K562 (cell line): ENCODE results near the gene WNT6. TPM values are rescaled to one million over a fixed set of nuclear protein-coding genes. Genes with fewer than 3 reads are reported as not detected.

Experiments
- ATAC-seq: fragments of 200-7000 bp; cut with Tn5 transposase; 3 replicates; pipeline ENCODE4 v1.9.1; 2020; ENCODE audit warnings: moderate library complexity
- BruUV-seq: library from RNA; stranded (reverse); fragments of 400-500 nt; replicated peaks from 2 replicates; lab custom pipeline; 2021; lab: Mats Ljungman, UMichigan
- CTCF ChIA-PET: fragments of 300-600 bp; formaldehyde crosslinking; extraction: SDS; loops from one replicate; lab custom pipeline; 2021; ENCODE audit warnings: low intra/inter-chr PET ratio; lab: Yijun Ruan, JAX
- POLR2A ChIA-PET: fragments of 300-600, 350-650 bp; sonication (Branson Sonifier 250); formaldehyde crosslinking; extraction: SDS; loops from one replicate; lab custom pipeline; 2021; ENCODE audit warnings: antibody characterized with exemption, inconsistent platforms; lab: Yijun Ruan, JAX
- DNase-seq, 4 experiments: peaks; one replicate each; pipeline versions ENCODE4 v3.0.0 to v3.0.0-alpha.2; 2011 to 2018; ENCODE audit warnings: low spot score in 3 of 4, mixed read lengths in 3 of 4; ENCODE audit errors: extremely low read depth in 1 of 4
- FAIRE-seq: peaks from 2 replicates; lab custom pipeline; 2011; peaks lifted over from hg19 to GRCh38; lab: Jason Lieb, UNC
- H2AFZ ChIP-seq: 2 replicates; pipeline ENCODE4 v1.6.0; 2011; ENCODE audit warnings: low read depth, low read length, control low read depth, inconsistent platforms
- H3K27ac ChIP-seq: fragments of 200-600 bp; 3 replicates; pipeline ENCODE4 v1.8.0; 2011; ENCODE audit warnings: low read depth, mild to moderate bottlenecking, control low read depth, inconsistent platforms, low read length, moderate library complexity, mixed read lengths; ENCODE audit errors: extremely low read depth
- H3K27me3 ChIP-seq, 2 experiments: fragments of 300-600 bp in 1 of 2; 2 replicates in 1 of 2; 3 replicates in 1 of 2; pipeline versions ENCODE4 v1.6.0 to v1.8.0; 2011; ENCODE audit warnings: inconsistent platforms in 2 of 2, low read length in 2 of 2, mild to moderate bottlenecking in 1 of 2, mixed read lengths in 1 of 2, moderate library complexity in 1 of 2; ENCODE audit not compliant: control insufficient read depth in 2 of 2, insufficient read depth in 2 of 2
- H3K36me3 ChIP-seq: fragments of 300-600 bp; 3 replicates; pipeline ENCODE4 v1.8.0; 2011; ENCODE audit warnings: mild to moderate bottlenecking, low read length, inconsistent platforms; ENCODE audit not compliant: control insufficient read depth, insufficient read depth
- H3K4me1 ChIP-seq, 2 experiments: fragments of 200-600 bp in 1 of 2; replicated peaks in 1 of 2; 2 replicates in 1 of 2; 3 replicates in 1 of 2; pipeline versions ENCODE4 v1.5.1 to v1.8.0; 2011; ENCODE audit warnings: inconsistent platforms in 2 of 2, low read length in 2 of 2, mild to moderate bottlenecking in 1 of 2, mixed read lengths in 1 of 2, moderate library complexity in 1 of 2; ENCODE audit not compliant: control insufficient read depth in 2 of 2, insufficient read depth in 2 of 2
- H3K4me2 ChIP-seq: 2 replicates; pipeline ENCODE4 v1.6.1; 2011; ENCODE audit warnings: low read length, control low read depth, inconsistent platforms, mixed read lengths; ENCODE audit not compliant: insufficient read depth
- H3K4me3 ChIP-seq: fragments of 200-600 bp; sonication (generic), shearing (Covaris generic); 2 replicates; pipeline ENCODE4 v1.5.1; 2016; ENCODE audit warnings: control low read depth, inconsistent platforms
- H3K79me2 ChIP-seq: fragments of 200-600 bp; 3 replicates; pipeline ENCODE4 v1.8.0; 2011; ENCODE audit warnings: low read length, inconsistent platforms; ENCODE audit not compliant: control insufficient read depth, insufficient read depth
- H3K9ac ChIP-seq, 2 experiments: 2 replicates each; pipeline versions ENCODE4 v1.6.0 to v1.6.1; 2011; ENCODE audit warnings: low read depth in 2 of 2, low read length in 2 of 2, control low read depth in 1 of 2, inconsistent platforms in 1 of 2, mild to moderate bottlenecking in 1 of 2, mixed read lengths in 1 of 2; ENCODE audit not compliant: insufficient read depth in 1 of 2
- H3K9me1 ChIP-seq: one replicate; pipeline ENCODE4 v1.6.0; 2011; ENCODE audit warnings: inconsistent platforms, mild to moderate bottlenecking, low read length, moderate library complexity; ENCODE audit not compliant: control insufficient read depth, insufficient read depth
- H3K9me3 ChIP-seq: replicated peaks from 2 replicates; pipeline ENCODE4 v1.5.1; 2011; ENCODE audit warnings: low read depth, low read length, inconsistent platforms; ENCODE audit not compliant: control insufficient read depth, insufficient read depth
- H4K20me1 ChIP-seq: replicated peaks from 2 replicates; pipeline ENCODE4 v1.6.1; 2011; ENCODE audit warnings: low read length, inconsistent platforms, mixed read lengths; ENCODE audit not compliant: control insufficient read depth, insufficient read depth
- BRCA1 ChIP-seq, 2 experiments: fragments of 450-650 bp in 1 of 2; sonication (generic) in 1 of 2; formaldehyde crosslinking in 1 of 2; IDR thresholded peaks; 2 replicates each; pipeline versions ENCODE4 v1.5.0 to v1.6.1; 2017 to 2020; ENCODE audit warnings: mild to moderate bottlenecking in 1 of 2, missing genetic modification reagents in 1 of 2
- CREB3L1 ChIP-seq: fragments of 450-650 bp; IDR thresholded peaks from 2 replicates; pipeline ENCODE4 v1.6.1; 2014; ENCODE audit warnings: low read depth, mild to moderate bottlenecking, moderate library complexity, borderline replicate concordance
- EHMT2 ChIP-seq: fragments of 450-650 bp; IDR thresholded peaks from 2 replicates; pipeline ENCODE4 v1.6.1; 2018; ENCODE audit warnings: antibody characterized with exemption
- GATAD2B ChIP-seq: fragments of 450-650 bp; IDR thresholded peaks from 2 replicates; pipeline ENCODE4 v1.6.1; 2017; ENCODE audit warnings: mild to moderate bottlenecking, borderline replicate concordance
- HMG20B ChIP-seq: fragments of 250-450 bp; sonication (Bioruptor Pico); IDR thresholded peaks from 2 replicates; pipeline ENCODE4 v1.5.0; 2021; ENCODE audit warnings: mild to moderate bottlenecking
- HNRNPLL ChIP-seq: fragments of 200-400 bp; formaldehyde crosslinking; IDR thresholded peaks from 2 replicates; pipeline ENCODE4 v1.6.1; 2017; ENCODE audit warnings: low read length, low read depth, mild to moderate bottlenecking; ENCODE audit not compliant: poor library complexity, severe bottlenecking
- MEIS2 ChIP-seq: fragments of 450-650 bp; IDR thresholded peaks from 2 replicates; pipeline ENCODE4 v1.6.1; 2014; ENCODE audit warnings: mild to moderate bottlenecking; ENCODE audit not compliant: partially characterized antibody
- NR2F6 ChIP-seq: fragments of 450-650 bp; formaldehyde crosslinking; IDR thresholded peaks from 2 replicates; pipeline ENCODE4 v1.4.0; 2020; ENCODE audit warnings: mild to moderate bottlenecking
- PCBP1 ChIP-seq: fragments of 200-400 bp; formaldehyde crosslinking; IDR thresholded peaks from 2 replicates; pipeline ENCODE4 v1.6.1; 2018; ENCODE audit warnings: mild to moderate bottlenecking, low read depth, low read length; ENCODE audit not compliant: poor library complexity, severe bottlenecking
- SMC3 ChIP-seq: conservative IDR thresholded peaks from 2 replicates; pipeline ENCODE4 v1.6.1; 2011; ENCODE audit warnings: low read depth, low read length, improper control_type of control experiment; ENCODE audit not compliant: insufficient read depth
- SPI1 ChIP-seq: IDR thresholded peaks from 2 replicates; pipeline ENCODE4 v1.6.1; 2011; ENCODE audit warnings: low read depth, low read length, control low read depth, borderline replicate concordance
- TRIM24 ChIP-seq, 2 experiments: fragments of 450-650 bp; IDR thresholded peaks; 2 replicates each; pipeline ENCODE4 v1.6.1; 2016
- ZNF224 ChIP-seq: sonication (generic); formaldehyde crosslinking; IDR thresholded peaks from 2 replicates; pipeline ENCODE4 v1.8.0; 2022; ENCODE audit warnings: mild to moderate bottlenecking, missing genetic modification reagents
- ZNF766 ChIP-seq: fragments of 200-800 bp; sonication (Bioruptor generic); conservative IDR thresholded peaks from 2 replicates; pipeline ENCODE4 v1.6.1; 2016; ENCODE audit warnings: missing genetic modification characterization, missing compliant biosample characterization
- WGBS: fragments of 100-300 bp; shearing (Covaris generic); methylation state at CpG from one replicate; pipeline ENCODE4 v1.1.6; 2016; ENCODE audit warnings: low coverage, mixed read lengths; ENCODE audit not compliant: insufficient coverage; ENCODE audit errors: missing lambda C conversion rate; 5-methylcytosine and 5-hydroxymethylcytosine counted together
- in situ Hi-C: fragments of 300-500 bp; cut with MboI; formaldehyde crosslinking; loops from 4 replicates; pipeline ENCODE4 v1.15.0; 2018; ENCODE audit warnings: inconsistent platforms, mixed read lengths
- intact Hi-C: fragments of 100-400 bp; cut with micrococcal nuclease; formaldehyde crosslinking; loops from 2 replicates; pipeline ENCODE4 v1.14.2; 2022
- polyA plus RNA-seq, 8 experiments: library from polyadenylated mRNA; depleted of rRNA in 4 of 8; stranded (reverse) in 5 of 8; unstranded in 3 of 8; fragments of >200 nt; fragmentation: Nextera tagmentation in 2 of 8; fragmentation: Illumina TruSeq in 1 of 8; extraction: Ambion mirVana in 2 of 8; extraction: Trizol in 1 of 8; gene quantifications; 2 replicates each; pipeline versions ENCODE4 v1.2.1 to v1.2.3, GENCODE V29; 2011 to 2014; ENCODE audit warnings: inconsistent platforms in 1 of 8, missing spikeins in 1 of 8
- total RNA-seq, 7 experiments: library from RNA; depleted of rRNA in 6 of 7; stranded (reverse); fragments of >200 nt in 6 of 7; fragmentation: Illumina TruSeq in 2 of 7; extraction: Trizol in 2 of 7; gene quantifications; 2 replicates each; pipeline versions ENCODE4 v1.2.1 to v1.2.3, GENCODE V29; 2011 to 2021; ENCODE audit warnings: low replicate concordance in 1 of 7

The WNT6 gene
- total and polyA plus RNA-seq, 9 of the 15 experiments (the other 6 are each of a cell fraction or from before 2014, with no cell fraction given), result not detected

- CTCF ChIA-PET, result interaction anchor here (1.5 to 1.9 kb wide), 2 partner anchors 21 to 45 kb away, joined by 5 to 10 read pairs; no protein-coding TSS in a partner anchor
- H3K36me3 ChIP-seq, result no peaks in the 10 kb centered on the region
- DNase-seq (peak in 1 of 4 experiments; percentile 3), FAIRE-seq (no peak)
- no peaks in the 10 kb centered on the region for H3K79me2 ChIP-seq
- H3K9ac ChIP-seq, result no peak overlapping the region; a peak in 1 of 4 replicates
- H3K27me3 ChIP-seq, result peaks cover 2 to 32% of the 10 kb centered on the region in 2 experiments; a peak in 4 of 5 replicates
- no peaks in the 10 kb centered on the region for H3K9me3 ChIP-seq
- peaks cover 0 to 29% of the 10 kb centered on the region in 2 experiments; a peak in 2 of 5 replicates for H3K4me1 ChIP-seq
- no peaks in the 10 kb centered on the region for H3K9me1 ChIP-seq
- H3K4me3 ChIP-seq, result no peak overlapping the region
- H2AFZ ChIP-seq, result no peak overlapping the region
- BruUV-seq, result no TSS peak
- 36% methylated on average over 23 of the region's 34 CpGs for WGBS
- TF ChIP-seq SPI1 (no peak), ZNF224 (no peak), TRIM24 (IDR thresholded peaks at IDR 0.05) (no peak), EHMT2 (no peak), ZNF766 (CRISPR knock-in tag) (no peak), HNRNPLL (no peak), CREB3L1 (no peak), SMC3 (no peak), PCBP1 (no peak), GATAD2B (no peak), NR2F6 (CRISPR knock-in tag) (no peak), MEIS2 (no peak), HMG20B (CRISPR knock-in tag) (no peak), BRCA1 (IDR thresholded peaks at IDR 0.05) (no peak), BRCA1 (CRISPR knock-in tag; IDR thresholded peaks at IDR 0.05) (no peak)
- TF ChIP-seq, all 486 proteins: peak for 0
- Histone ChIP-seq H3K4me2 (no peak overlapping the region), H4K20me1 (no peaks in the 10 kb centered on the region), H3K27ac (no peak overlapping the region)
- intact Hi-C loops, result loop anchor here (1.0 kb wide), 2 partner anchors 21 to 44 kb away; no protein-coding TSS in a partner anchor
- no peak; the same call in 2 of the 3 replicates for ATAC-seq
- in situ Hi-C loops, result no loop called here
- POLR2A ChIA-PET, result interaction anchor here (0.9 to 1.2 kb wide), 2 partner anchors 9 to 10 kb away, joined by 4 to 5 read pairs; no protein-coding TSS in a partner anchor
Observed at GRCh38 chr2:218897394-218898108, 37.9 kb downstream of the WNT6 start.
